IPS-18a (cell line): ENCODE results near the gene UBL4A.

ENCODE experiments used
- H3K27ac ChIP-seq: one replicate; pipeline ENCODE4 v1.5.1; 2013; ENCODE audit warnings: low read length
- H3K27me3 ChIP-seq: one replicate; pipeline ENCODE4 v1.6.1; 2013; ENCODE audit warnings: mild to moderate bottlenecking, low read length; ENCODE audit not compliant: control insufficient read depth, insufficient read depth
- H3K36me3 ChIP-seq: one replicate; pipeline ENCODE4 v1.6.1; 2013; ENCODE audit warnings: low read depth, low read length; ENCODE audit not compliant: control insufficient read depth
- H3K4me1 ChIP-seq: one replicate; pipeline ENCODE4 v1.6.1; 2013; ENCODE audit warnings: low read depth, low read length; ENCODE audit not compliant: control insufficient read depth
- H3K4me3 ChIP-seq: one replicate; pipeline ENCODE4 v1.5.1; 2013; ENCODE audit warnings: low read length
- H3K9ac ChIP-seq: one replicate; pipeline ENCODE4 v1.6.1; 2013; ENCODE audit warnings: mild to moderate bottlenecking, low read length, moderate library complexity
- H3K9me3 ChIP-seq: one replicate; pipeline ENCODE4 v1.6.1; 2013; ENCODE audit warnings: low read depth, low read length; ENCODE audit not compliant: control insufficient read depth

UBL4A gene

DNA sequence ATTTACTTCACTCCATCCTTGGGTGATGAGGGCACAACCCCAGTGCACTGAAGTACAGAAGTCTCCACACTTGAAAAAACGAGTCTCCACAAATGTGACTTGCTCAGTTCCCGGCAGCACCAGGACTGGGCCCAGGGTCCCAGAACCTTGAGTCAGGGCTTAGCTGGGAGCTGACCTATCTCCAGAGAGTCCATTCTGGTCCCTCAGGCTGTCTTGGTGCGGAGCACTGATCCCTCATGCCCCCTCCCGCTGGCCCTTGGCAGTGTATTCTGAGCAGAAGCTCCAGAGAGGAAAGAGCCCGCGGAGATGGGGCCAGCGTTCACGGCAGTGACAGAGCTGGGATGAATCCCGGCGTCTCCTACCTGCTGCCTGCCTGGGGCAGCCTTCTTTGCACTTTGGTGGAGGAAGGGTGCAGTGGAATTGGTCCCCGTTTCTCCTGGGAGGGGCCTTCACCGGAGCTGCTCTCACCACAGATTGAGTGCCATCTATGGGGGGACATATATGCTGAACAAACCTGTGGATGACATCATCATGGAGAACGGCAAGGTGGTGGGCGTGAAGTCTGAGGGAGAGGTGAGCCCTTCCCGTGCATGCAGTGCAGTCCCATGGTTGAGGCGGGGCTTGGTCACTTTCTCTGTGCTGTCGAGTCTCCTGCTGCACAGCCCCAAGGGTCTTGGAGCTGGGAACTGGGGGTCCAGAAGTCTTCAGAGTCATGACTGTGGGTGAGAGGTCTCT lies 45.6 kb downstream of the UBL4A start:
- peaks cover 11% of the 10 kb centered on the region for H3K36me3 ChIP-seq
- no peak overlapping the region for H3K9ac ChIP-seq
- H3K4me1 ChIP-seq, result no peaks in the 10 kb centered on the region
- no peaks in the 10 kb centered on the region for H3K27me3 ChIP-seq
- no peak overlapping the region for H3K4me3 ChIP-seq
- H3K9me3 ChIP-seq, result no peaks in the 10 kb centered on the region
- H3K27ac ChIP-seq, result no peak overlapping the region

DNA sequence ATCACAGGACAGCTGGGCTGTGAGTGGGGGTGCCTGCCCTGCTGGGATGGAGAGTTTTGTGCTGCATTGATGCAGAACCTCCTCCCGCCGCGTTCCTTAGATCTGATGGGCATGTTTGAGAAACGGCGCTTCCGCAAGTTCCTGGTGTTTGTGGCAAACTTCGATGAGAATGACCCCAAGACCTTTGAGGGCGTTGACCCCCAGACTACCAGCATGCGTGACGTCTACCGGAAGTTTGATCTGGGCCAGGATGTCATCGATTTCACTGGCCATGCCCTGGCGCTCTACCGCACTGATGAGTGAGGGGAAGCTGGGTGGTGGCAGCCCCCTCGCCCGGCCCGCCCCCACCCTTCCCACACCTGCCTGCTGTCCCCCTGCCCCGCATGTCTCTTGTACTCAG lies 46.6 kb downstream of the UBL4A start:
- Histone ChIP-seq H3K4me3 (no peak overlapping the region), H3K9ac (no peak overlapping the region), H3K27ac (no peak overlapping the region), H3K27me3 (no peaks in the 10 kb centered on the region), H3K4me1 (no peaks in the 10 kb centered on the region), H3K36me3 (peaks cover 11% of the 10 kb centered on the region), H3K9me3 (no peaks in the 10 kb centered on the region)

DNA sequence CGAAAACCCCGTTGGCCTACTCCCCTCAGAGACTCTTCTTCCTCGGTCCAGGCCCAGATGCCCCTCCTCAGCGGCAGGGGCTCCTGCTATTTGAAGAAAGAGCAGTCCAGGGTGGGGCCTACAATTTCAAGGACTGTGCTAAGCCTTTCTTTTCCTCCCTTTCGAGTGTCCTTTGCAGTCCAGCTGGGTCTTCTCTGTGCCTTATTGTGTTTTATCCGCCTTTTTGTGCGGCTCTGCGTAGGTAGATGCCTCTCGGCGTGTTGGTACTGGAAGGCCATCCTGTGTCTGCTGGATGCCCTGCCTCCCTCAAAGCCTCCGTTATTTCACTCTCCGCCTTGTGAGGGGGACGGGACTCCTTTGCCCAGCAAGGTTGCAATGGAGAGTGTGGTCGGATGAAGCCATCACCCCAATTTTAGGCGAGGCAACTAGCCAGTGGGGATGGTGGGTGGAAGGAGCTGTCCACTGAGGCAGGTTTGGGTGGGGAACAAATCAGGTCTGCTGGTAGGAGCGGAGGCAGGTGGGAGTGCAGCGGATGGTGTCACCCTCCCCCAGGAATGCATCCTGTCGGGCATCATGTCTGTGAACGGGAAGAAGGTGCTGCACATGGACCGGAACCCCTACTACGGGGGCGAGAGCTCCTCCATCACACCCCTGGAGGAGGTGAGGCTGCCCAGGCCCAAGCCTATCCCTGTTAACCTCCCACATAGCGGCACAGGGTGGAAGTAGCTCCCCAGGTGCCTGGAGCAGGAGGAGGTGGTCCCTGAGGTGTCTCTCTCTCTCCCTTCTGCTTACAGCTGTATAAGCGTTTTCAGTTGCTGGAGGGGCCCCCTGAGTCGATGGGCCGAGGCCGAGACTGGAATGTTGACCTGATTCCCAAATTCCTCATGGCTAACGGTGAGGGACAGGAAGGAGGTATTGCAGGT lies 48.2 kb downstream of the UBL4A start:
- peaks cover 11% of the 10 kb centered on the region for H3K36me3 ChIP-seq
- no peak overlapping the region for H3K27ac ChIP-seq
- no peaks in the 10 kb centered on the region for H3K27me3 ChIP-seq
- peak overlapping the region; percentile 60 for H3K4me3 ChIP-seq
- no peaks in the 10 kb centered on the region for H3K4me1 ChIP-seq
- H3K9me3 ChIP-seq, result no peaks in the 10 kb centered on the region
- no peak overlapping the region for H3K9ac ChIP-seq

DNA sequence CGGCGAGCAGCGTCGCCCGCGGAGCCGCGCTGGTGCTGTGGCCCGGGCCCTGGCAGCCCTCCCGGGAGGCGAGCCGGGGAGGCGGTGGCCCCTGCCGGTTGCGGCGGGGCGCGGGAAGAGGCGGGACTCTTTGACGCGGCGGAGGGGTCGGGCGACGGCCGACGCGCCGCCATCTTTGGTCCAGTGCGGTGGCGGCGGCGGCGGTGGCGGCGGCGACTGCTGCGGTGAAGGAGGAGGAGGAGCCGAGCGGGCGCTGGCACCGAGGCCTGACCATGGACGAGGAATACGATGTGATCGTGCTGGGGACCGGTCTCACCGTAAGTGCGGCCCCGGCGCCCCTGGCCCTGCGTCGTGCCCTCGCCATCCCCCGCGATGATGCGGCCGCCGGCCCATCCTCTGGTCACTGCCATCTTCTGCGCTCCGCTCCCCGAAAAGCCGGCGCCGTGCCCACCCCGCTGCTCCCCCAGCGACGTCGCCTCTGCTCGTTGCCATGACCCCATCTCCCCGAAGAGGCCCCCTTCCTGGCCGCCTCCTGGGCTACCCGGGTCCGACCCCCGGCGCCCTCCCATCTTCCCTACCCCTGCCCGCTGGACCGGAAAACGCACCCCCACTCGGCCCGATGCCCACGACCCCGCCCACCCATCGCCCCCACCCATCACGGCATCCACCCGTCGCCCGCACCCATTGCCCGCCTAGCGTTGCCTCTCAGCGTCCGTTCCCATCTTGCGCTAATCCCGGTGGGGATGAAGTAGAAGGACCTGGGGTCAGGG lies 49.2 kb downstream of the UBL4A start, which contains the start of gene GDI1:
Gene GDI1, plus strand, starts transcription at position 172 of the 770 bp plus-strand sequence. Its CDS starts 101 bp downstream, at position 273.
- Histone ChIP-seq H3K9me3 (no peaks in the 10 kb centered on the region), H3K27me3 (no peaks in the 10 kb centered on the region), H3K9ac (peak within 1 kb of the TSS; percentile 45), H3K36me3 (peaks cover 7% of the 10 kb centered on the region), H3K27ac (no peak within 1 kb of the TSS), H3K4me3 (peak within 1 kb of the TSS; percentile 60), H3K4me1 (no peaks in the 10 kb centered on the region)

DNA sequence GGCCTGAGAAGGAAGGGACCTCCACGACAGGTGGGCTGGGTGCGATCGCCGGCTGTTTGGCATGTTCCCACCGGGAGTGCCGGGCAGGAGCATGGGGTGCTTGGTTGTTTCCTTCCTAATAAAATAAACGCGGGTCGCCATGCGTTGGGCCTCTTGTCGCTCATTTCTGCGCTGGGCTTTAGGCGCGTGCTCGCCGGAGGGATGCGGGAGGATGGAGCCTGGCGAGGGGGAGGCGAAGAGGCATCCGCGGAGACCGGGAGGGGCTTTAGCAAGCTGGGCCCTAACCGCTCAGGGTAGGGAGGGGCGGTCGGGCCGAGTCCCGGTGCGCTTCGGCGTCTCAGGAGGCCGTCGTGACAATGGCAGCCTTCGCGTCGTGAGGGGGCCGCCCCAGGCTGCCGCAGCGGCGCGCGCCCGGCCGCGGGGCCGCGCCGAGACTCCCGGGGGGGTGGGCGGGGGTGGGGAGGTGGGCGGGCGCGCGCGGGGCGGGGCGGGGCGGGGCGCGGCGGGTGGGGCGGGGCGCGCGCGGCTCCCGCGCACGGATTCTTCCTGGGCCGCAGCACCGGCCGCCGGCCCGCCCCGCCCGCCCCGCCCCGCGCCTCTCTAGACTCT lies 49.9 kb downstream of the UBL4A start:
- peaks cover 4% of the 10 kb centered on the region for H3K36me3 ChIP-seq
- no peaks in the 10 kb centered on the region for H3K9me3 ChIP-seq
- H3K4me3 ChIP-seq, result peak overlapping the region; percentile 56
- H3K4me1 ChIP-seq, result no peaks in the 10 kb centered on the region
- peak overlapping the region; percentile 45 for H3K9ac ChIP-seq
- H3K27me3 ChIP-seq, result no peaks in the 10 kb centered on the region
- H3K27ac ChIP-seq, result no peak overlapping the region

DNA sequence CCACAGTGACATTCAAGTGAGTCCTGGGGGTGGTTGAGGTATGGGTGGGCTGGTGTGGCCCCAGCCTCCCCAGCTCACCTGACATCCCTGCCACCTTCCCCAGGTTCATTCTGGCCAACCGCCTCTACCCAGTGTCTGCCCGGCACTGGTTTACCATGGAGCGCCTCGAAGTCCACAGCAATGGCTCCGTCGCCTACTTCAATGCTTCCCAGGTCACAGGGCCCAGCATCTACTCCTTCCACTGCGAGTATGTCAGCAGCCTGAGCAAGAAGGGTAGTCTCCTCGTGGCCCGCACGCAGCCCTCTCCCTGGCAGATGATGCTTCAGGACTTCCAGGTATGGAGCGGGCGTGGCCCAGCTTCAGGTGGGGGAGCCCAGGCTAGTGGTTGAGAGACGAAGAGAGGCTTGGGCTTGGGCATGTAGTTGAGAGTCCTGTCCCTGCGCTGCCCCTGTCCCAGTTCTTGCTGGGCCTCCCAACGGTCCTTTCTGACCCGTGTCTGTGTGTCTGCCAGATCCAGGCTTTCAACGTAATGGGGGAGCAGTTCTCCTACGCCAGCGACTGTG lies 51.2 kb downstream of the UBL4A start:
- no peaks in the 10 kb centered on the region for H3K27me3 ChIP-seq
- no peak overlapping the region for H3K27ac ChIP-seq
- no peaks in the 10 kb centered on the region for H3K4me1 ChIP-seq
- H3K36me3 ChIP-seq, result peaks cover 1% of the 10 kb centered on the region
- no peaks in the 10 kb centered on the region for H3K9me3 ChIP-seq
- no peak overlapping the region for H3K9ac ChIP-seq
- no peak overlapping the region for H3K4me3 ChIP-seq

DNA sequence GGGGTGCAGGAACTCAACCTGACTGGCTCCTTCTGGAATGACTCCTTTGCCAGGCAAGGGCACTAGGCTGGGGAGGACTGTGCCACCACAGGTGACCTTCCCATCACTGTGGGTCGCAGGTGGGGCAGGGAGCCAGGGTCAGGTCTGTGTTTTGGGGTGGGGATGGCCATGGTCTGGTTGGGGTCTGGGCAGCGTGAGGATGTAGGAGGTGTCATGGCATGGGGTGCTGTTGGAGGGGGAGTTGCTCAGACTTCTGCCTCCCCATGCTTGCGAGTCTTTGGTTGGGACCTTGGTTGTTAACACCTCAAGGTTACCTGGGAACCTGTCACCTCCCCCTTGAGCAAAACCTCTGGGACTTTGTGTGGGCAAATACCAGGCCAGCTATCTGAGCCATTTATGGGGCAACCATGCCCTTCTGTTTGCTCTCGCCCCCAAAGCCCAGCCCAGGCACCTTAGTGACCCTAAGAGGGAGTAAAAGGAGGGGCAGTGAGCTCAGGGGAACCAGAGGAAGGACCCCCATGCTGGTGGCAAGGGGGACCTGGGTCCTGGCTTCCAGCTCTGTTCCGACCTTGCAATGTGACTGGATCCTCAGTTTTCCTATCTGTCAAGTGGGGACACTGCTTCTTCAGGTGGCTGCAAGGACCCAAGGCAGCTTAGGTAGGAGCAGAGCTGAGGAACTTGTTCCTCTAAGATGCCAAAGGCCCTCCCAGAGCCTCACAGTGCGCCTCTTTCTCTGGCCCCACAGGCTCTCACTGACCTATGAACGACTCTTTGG lies 51.8 kb downstream of the UBL4A start:
- no peaks in the 10 kb centered on the region for H3K9me3 ChIP-seq
- no peaks in the 10 kb centered on the region for H3K27me3 ChIP-seq
- no peak overlapping the region for H3K4me3 ChIP-seq
- H3K27ac ChIP-seq, result no peak overlapping the region
- no peak overlapping the region for H3K9ac ChIP-seq
- H3K36me3 ChIP-seq, result no peaks in the 10 kb centered on the region
- H3K4me1 ChIP-seq, result no peaks in the 10 kb centered on the region
